LNCaP clone FGC (cell line): ENCODE data around the gene C1orf174.

Source experiments
- DNase-seq: peaks from one replicate; pipeline ENCODE4 v3.0.0-alpha.2; 2011; ENCODE audit warnings: low read depth
- H3K4me3 ChIP-seq: 2 replicates; pipeline ENCODE4 v1.5.1; 2011; ENCODE audit warnings: mild to moderate bottlenecking, low read depth, low read length, control low read depth
- CTCF ChIP-seq: IDR thresholded peaks from 2 replicates; pipeline ENCODE4 v1.5.1; 2012; ENCODE audit warnings: mild to moderate bottlenecking; ENCODE audit not compliant: control insufficient read depth, insufficient read depth; ENCODE audit errors: extremely low read depth

Gene C1orf174

GRCh38 chr1:3931007-3931912 lies 31.2 kb upstream of the C1orf174 start:
- TF ChIP-seq CTCF, result no peak
- no peak for DNase-seq
- H3K4me3 ChIP-seq, result no peak overlapping the region

GRCh38 chr1:3930301-3931006 lies 30.4 kb upstream of the C1orf174 start:
- no peak for DNase-seq
- TF ChIP-seq CTCF, result no peak
- H3K4me3 ChIP-seq, result no peak overlapping the region

GRCh38 chr1:3929126-3929525 lies 29.1 kb upstream of the C1orf174 start:
- no peak for TF ChIP-seq CTCF
- H3K4me3 ChIP-seq, result no peak overlapping the region
- no peak for DNase-seq

GRCh38 chr1:3928586-3928985 lies 28.5 kb upstream of the C1orf174 start:
- no peak overlapping the region for H3K4me3 ChIP-seq
- DNase-seq, result no peak

GRCh38 chr1:3926956-3927355 lies 26.9 kb upstream of the C1orf174 start:
- DNase-seq, result no peak
- H3K4me3 ChIP-seq, result no peak overlapping the region
- TF ChIP-seq CTCF, result no peak

More at GRCh38 chr1:3928586-3928985, 28.5 kb upstream of the C1orf174 start:
- no peak for TF ChIP-seq CTCF

GRCh38 chr1:3925762-3926161 lies 25.7 kb upstream of the C1orf174 start:
- no peak for DNase-seq
- no peak overlapping the region for H3K4me3 ChIP-seq
- TF ChIP-seq CTCF, result no peak

- no peak for TF ChIP-seq CTCF
- no peak overlapping the region for H3K4me3 ChIP-seq
Measured at GRCh38 chr1:3925256-3925655, 25.2 kb upstream of the C1orf174 start.

More at GRCh38 chr1:3925256-3925655, 25.2 kb upstream of the C1orf174 start:
- no peak for DNase-seq
